Measurements from ENCODE around the gene TCF15.

GRCh38 chr20:654417-654750 lies 44.3 kb upstream of the TCF15 start:
- TF ChIP-seq CTCF (IDR thresholded peaks at IDR 0.05; ENCODE audit: insufficient read depth, low read length, poor library complexity, severe bottlenecking) (no peak), EZH2phosphoT487 (conservative IDR thresholded peaks at IDR 0.05; ENCODE audit: low read length) (no peak)

Data from SU-DHL-6 (cell line).